Measurements from ENCODE around the gene PRAC2. TPM values are rescaled to one million over a fixed set of nuclear protein-coding genes. Genes with fewer than 3 reads are reported as not detected.
"Not testable (repeated sequence)": the region's sequence is repeated elsewhere in the genome, so short reads cannot be mapped to it uniquely, and the experiment has no call there.

PRAC2 gene
- total RNA-seq, result not detected

DNA sequence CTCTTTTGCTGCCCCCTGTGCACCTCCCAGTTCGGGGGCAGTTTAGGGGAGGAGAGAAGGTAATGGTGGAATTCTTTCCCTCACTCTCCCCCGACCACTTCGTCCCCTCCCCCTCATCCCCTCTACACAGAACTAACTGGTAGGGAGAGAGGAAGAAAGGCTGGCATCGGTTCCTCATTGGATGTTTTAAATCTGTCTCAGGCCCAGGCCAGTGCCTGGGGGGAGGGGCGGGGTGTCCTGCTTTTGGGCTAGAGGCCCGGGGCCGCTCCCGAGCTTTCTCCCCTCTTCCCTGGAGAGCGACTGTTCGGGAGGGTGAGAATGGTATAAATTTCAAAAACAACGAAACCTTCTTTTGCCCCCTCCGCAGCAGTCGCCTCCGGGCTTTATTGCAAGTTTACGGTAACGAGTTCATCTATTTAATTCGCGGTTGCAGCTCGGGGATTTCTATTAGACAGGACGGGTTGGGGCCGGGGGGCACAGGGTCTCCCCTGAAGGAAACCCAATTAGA is at the start of gene PRAC2:
PRAC2 (plus strand) TSS at position 271 of the 508 bp plus-strand sequence. CDS start 1,226 bp downstream, outside the sequence.
- ATAC-seq (no peak), DNase-seq (ENCODE audit: low spot score) (no peak)

DNA sequence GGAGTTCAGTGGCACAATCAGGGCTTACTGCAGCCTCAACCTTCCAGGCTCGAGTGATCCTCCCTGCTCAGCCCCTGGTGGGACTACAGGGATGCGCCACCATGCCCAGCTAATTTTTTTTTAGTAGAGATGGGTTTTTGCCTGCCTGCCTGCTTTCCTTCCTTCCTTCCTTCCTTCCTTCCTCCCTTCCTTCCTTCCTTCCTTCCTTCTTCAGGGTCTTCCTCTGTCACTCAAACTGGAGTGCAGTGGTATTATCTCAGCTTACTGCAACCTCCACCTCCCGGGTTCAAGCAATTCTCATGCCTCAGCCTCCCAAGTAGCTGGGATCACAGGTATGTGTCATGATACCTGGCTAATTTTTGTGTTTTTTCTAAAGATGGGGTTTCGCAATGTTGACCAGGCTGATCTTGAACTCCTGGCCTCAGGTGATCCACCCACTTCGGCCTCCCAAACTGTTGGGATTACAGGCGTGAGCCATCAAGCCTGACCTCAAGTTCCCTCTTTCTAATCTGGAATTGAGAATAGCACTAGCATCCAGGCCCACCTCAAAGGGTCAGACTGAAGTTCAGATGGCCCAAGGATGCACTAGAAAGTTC is 45.9 kb upstream of the PRAC2 start:
- no peak for ATAC-seq

DNA sequence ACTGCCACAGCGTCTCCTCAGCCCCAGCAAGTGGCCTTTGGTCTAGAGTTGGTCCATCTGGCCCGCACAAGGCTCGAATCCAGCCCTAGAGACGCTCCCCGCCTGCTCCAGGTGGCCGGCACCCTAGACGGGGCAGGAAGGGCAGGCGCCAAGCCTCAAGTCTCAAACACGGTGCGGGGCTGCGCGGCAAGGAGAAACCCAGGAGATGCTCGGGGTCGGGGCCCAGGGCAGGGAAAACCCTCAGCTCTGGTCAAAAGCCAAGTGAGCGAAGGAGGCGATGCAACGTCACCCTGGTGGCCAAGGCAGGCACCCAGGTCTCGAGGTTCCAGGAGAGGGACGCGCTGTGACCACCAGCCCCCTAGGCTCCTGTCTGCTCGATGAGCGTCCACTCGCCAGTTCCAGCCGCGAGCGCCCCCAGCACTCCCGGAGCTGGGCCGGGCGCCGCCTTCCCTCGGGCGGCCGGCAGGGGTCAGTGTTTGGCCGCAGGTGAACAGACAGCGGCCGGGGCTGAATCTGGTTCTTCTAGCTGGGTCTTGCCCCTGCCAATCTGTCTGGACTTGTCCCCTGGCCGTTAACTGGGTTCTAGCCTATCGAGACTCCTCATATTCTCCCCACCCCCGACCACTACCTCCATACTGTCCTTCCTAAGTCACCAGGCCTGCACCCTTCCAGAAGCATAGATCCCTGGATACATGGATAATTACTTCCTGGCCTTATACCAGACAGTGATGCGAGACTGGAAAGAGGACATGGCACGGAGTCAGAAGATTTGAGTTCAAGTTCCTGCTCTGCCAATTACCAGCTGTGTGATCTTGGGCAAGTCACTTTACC is 44.6 kb upstream of the PRAC2 start:
- DNase-seq (ENCODE audit: low spot score) (peak; percentile 67), ATAC-seq (peak; percentile 99)

More for the DNA sequence above, 45.9 kb upstream of the PRAC2 start:
- no peak for DNase-seq (ENCODE audit: low spot score)

DNA sequence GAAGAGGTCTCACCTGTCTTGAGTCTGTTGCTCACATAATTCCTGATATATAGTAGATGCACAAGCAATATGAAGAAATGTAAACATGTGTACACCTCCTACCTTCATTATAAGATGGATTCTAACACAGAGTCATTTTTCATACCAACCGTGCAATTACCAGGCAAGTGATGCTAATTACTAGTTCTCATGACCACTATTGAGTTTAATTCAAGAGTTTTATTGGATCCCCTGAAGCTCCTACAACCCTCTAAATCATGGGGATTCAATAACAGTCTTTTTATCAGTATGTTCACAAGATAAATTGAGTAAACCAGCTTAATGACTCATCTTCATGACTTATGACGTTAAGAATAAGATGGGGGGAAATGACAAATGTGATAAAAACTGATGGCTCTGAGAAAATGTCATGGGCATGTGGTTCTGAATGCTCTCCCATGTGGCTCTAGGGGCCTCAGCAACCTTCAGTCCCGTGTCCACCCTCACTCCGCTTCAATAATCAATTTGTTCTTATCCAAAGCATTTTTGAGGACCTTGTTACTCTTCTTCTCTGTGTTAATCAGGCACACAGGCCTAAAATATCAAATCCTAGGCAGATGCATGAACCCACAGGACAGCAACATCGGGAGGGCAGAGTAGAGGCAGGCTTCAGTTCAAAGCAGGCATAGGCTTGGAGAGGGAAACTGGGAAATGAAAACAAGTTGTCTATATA is 43.4 kb upstream of the PRAC2 start:
- DNase-seq (ENCODE audit: low spot score) (no peak), ATAC-seq (no peak)

DNA sequence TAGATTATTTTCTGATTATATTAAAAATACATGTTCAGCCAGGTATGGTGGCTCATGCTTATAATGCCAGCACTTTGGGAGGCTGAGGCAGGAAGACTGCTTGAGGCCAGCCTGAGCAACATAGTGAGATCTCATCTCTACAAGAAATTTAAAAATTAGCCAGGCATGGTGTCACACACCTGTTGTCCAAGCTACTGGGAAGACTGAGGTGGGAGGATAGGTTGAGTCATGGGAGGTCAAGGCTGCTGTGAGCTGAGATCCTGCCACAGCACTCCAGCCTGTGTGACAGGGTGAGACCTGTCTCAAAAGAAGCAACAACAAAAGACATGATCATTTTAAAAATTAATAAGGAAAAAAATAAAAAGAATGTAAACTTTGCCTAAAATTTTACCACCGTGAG is 41.4 kb upstream of the PRAC2 start:
- ATAC-seq (no peak), DNase-seq (ENCODE audit: low spot score) (no peak)

DNA sequence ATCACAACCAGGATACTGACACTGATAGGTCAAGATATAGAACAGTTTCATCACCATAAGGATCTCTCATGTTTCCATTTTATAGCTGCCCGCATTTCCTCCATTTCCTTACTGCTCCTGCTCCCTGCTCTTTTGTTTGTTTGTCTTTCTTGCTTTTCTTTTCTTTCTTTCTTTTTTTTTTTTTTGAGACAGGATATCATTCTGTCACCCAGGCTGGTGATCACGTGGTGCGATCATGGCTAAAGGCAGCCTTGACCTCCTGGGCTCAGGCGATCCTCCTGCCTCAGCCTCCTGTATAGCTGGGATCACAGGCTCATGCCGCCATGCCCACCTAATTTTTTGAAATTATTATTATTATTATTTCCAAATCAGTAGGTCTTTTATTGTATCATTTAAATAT is 32.3 kb upstream of the PRAC2 start:
- no peak for ATAC-seq
- DNase-seq (ENCODE audit: low spot score), result no peak

DNA sequence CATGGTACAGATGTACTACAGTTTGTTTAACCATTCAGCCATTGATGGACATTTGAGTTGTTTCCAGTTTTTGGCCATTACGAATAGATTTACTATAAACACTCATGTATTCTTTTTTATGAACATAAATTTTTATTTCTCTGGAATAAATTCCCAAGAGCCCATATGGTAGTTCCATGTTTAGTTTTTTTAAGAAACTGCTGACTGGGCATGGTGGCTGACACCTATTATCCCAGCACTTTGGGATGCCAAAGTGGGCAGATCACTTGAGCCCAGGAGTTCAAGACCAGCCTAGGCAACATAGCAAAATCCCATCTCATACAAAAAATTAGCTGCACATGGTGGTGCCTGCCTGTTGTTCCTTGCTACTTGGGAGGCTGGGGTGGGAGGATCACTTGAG is 30.9 kb upstream of the PRAC2 start:
- ATAC-seq, result no peak

DNA sequence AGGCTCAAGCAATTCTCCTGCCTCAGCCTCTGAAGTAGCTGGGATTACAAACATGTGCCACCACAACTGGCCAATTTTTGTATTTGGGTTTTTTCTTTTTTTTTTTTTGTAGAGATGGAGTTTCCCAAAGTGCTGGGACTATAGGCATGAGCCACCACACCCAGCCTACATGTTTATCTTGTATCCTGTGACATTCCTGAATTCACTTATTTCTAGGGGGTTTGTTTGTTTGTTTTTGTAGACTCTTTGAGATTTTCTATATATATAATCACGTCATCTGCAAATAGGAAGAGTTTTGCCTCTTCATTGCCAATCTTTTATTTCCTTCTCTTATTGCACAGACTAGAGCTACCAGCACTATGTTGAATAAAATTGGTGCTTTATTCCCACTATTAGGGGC is 29.8 kb upstream of the PRAC2 start:
- DNase-seq (ENCODE audit: low spot score), result no peak
- ATAC-seq, result no peak

More for the DNA sequence above, 30.9 kb upstream of the PRAC2 start:
- no peak for DNase-seq (ENCODE audit: low spot score)

DNA sequence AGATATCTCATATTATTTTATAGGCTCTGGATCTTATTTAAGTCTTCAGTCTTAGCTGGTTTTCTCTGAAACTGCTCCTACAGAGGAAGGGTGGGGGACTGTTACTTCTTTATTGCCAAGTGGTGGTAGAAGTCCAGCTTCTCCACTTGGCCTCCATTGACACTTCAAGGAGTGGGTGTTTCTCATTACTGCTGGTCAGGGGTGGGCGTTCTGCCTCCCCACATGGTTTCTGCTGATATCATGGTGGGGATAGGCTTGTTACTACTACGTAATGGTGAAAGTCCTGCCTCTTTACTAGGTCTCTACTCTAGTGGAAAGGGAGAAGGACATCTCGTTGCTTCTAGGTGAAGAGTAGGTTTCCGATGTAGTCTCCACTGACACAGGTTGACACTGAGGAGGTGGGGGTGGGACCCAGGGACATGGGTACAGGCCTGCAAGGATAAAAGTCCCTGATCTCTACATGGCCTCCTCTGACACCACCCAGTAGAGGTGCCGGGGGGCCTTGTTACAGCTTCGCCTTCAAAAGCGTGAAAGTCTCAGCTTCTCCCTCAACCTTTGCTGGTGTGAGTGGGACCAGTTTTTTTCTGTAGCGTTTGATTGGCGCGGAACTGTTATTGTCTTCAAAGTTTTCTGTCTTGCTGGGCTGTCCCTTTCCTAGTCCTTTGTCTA is 21.0 kb upstream of the PRAC2 start:
- ATAC-seq (no peak), DNase-seq (ENCODE audit: low spot score) (no peak)

DNA sequence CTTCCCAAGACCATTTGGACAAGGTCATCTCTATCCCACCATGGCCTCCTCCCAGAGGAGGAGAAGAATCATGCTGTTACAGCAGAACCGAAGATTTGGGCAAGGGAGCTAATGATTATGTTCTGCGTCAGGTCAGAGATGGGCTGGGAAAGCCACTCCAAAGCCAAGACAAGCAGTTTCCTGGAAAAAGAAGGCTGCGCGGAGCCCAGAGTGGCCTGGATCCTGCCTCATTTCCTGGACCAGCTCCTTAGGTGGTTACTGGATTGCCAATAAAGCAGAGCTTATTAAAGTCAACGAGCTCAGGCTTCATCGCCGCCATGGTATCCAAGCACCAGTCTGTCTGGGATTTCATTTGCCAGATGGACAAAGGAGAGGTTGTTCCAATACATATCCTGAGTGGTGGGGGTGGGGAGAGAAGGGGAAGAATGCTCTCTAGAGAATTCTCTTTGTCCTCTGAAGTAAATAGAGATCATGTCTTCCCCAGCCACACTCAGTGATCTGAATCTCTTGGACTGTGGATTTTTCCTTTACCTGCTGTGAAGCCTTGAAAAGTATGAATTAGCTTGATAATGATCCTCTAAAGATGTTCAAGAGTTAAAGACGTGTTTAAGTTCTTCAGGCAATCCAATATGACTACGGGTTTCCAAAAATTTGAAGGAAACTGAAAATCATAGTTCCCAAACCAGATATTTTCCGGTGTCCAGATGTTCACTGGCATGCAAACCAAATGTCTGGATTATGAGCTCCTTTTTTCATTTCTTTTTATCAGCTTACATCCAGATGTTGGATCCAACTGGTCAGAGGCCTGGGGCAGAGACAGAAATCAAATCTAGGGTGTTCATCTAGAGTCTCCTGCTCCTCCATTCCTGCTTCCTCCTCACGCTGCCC is 18.4 kb upstream of the PRAC2 start:
- DNase-seq (ENCODE audit: low spot score), result no peak
- no peak for ATAC-seq

DNA sequence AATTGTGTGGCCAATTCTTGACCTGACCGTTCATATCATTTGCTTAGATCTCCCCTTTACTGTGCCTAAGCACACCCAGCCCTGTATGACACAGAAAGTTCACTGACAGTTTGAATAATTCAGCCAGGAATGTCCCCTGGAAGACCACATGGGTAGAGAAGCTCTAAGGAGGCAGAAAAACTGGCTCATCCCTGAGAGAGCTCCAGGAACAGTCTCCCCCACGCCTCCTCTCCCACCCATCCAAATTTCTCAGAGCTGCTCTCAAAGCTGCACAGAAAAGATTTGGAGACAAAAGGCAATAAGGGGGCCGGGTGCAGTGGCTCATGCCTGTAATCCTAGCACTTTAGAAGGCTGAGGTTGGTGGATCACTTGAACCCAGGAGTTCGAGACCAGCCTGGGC is 11.9 kb upstream of the PRAC2 start:
- ATAC-seq, result no peak
- no peak for DNase-seq (ENCODE audit: low spot score)

DNA sequence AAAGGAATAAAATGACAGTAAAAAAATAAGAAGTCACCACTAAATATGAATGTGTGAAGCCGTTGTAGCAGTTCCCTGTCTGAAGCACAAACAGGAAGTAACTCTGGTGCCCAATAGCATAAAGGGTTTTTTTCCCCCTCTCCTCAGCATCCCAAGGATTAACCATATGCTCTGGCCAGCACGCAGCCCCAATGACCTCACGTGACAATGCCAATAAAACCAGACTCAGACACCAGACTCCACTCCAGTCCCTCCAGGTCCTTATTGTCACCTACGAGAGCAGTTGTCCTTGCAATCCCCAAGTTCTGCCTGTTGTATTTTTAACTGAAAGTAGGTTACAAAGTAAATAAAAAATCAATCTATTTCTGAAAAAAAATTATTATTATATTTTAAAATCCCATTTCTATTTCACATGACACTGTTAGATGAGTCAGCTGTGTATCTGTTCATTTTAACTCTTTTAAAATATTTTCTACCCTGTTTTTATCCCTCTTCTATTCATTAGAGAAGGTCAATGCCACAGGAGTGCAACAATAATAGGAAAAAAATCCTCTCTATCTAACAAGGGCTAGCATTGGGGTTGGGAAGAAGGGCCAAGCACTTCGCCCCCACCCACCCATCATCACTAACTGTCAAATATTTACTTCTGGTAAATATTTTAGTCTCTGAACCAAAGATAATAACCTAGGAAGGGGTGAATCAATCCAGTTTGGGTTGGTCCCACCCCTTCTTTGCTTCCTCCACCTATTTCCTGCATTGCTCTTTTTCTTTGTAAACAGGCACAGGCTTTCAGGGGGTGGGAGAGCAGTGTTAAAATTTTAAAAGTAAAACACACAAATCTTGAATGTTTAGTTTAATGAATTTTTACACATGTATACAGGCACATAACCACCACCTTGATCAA is 7.2 kb upstream of the PRAC2 start:
- ATAC-seq (no peak), DNase-seq (ENCODE audit: low spot score) (no peak)

DNA sequence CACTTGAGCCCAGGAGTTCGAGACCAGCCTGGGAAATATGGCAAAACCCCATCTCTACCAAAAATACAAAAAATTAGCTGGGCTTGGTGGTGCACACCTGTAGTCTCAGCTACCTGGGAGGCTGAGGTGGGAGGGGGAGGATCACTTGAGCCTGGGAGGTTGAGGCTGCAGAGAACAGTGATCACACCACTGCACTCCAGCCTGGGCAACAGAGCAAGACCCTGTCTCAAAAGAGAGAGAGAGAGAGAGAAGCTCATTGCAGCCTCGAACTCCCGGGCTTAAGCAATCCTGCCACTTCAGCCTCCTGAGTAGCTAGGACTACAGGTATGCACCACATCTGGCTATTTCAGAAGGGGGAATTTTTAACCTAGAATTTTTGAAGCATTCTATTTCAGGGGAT is 6.4 kb upstream of the PRAC2 start:
- not testable (repeated sequence) for ATAC-seq; DNase-seq (ENCODE audit: low spot score)

DNA sequence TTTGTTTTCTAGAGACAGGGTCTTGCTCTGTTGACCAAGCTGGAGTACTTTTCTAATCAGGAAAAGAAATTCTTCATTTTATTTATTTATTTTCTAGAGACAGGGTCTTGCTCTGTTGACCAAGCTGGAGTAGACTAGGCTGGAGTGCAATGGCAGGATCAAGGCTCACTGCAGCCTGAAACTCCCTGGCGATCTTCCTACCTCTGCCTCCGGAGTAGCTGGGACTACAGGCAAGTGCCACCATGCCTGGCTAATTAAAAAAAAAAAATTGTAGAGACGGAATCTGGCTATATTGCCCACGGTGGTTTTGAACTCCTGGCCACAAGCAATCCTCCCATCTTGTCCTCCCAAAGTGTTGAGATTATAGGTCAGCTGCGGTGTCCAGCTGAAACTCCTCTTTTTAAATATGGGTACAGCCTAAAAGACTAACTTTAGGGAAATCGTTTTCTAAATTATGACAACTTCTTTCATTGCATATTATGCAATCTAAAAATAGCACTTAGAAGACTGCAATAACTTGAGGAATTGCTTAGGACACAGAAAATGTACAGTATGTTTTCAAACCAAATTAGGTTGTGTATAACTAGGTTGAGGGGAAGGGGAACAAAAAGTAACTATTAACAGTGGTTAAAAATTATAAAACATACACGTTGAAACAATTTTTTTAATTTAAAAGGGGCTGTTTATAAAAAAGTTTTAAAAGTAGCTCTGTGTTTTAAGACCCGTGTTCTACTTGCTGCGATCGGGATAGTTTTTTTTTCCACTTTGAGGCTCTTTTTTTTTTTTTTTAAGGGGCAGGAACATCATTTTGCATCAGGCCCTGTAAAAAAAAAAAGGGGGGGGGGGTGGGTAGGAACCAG is 5.4 kb upstream of the PRAC2 start:
- ATAC-seq (no peak), DNase-seq (ENCODE audit: low spot score) (no peak)

DNA sequence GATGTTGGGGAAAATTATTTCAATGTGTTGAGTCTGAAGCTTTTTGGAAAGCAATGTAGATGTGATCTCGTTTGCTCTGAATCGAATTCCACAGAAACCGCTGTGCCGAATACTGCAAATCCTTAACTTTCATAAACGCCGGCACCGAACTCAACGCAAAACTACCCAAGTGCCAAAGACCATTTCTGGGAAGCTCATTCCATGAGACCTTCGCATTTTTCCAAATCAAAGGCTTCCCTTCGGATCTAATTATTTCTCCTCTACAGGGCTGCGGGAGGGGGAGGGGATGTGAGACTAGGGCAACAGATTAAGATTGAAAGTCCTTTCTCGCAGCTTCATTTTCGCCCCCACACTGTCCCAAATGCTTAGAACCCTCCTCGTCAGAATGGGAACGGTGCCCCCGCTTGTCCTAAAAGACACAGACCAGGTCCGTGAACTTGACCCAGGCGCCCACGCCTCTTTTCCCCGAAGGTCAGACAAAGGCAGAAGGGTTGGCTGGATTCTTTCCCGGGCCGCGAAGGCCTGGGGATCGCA is 4.7 kb upstream of the PRAC2 start:
- DNase-seq (ENCODE audit: low spot score) (no peak), ATAC-seq (no peak)

DNA sequence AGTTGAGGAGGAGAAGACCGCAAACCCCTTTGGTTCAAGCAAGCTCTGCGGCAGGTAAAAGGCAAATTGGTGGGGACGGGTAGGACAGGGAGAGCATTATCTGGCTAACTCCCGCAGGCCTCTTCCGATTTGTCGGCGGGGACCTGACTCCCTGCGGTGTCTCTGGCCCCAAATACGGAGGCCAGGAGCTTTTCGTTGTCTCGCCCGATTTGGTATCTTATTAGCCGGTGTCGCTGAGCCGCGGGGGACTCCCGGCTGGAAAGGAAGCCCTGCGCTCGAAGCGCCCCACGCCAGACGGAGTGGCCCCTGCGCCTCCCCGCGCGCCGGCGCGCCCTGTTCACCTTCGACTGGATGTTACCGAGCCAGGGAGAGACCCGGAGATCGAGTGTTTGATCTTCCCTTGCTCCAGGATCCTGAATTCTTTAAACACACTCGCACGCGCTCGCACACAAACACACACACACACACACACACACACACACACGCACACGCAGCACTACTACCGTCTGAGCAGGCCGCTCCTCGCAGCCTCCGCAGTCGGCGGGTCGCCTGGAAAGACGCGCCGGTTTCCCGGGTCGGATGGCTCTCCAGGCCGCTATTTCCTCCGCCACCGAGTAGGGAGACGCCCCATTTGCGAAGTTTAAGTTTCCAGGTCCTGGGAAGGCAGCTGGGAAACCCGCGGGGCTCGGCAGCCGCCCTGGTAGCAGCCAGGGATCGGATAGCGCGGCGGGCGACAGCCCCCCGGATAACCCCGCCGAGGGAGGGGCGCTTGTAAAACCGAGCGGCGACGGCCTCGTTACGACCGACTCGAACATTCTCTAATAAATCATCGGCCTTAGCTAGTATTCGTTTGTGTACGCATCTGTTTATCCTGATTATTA is 4.0 kb upstream of the PRAC2 start:
- ATAC-seq (no peak), DNase-seq (ENCODE audit: low spot score) (no peak)
